SK-N-SH (cell line): ENCODE measurements around the gene HRH1.

ENCODE experiments used
- CTCF ChIP-seq: fragments of 200-600 bp; sonication (generic); IDR thresholded peaks from 2 replicates; pipeline ENCODE4 v1.6.1; 2017; ENCODE audit warnings: antibody characterized with exemption, mild to moderate bottlenecking, moderate library complexity
- ELF1 ChIP-seq: IDR thresholded peaks from 2 replicates; pipeline ENCODE4 v1.4.0; 2012
- EP300 ChIP-seq, 2 experiments: IDR thresholded peaks; 2 replicates each; pipeline versions ENCODE4 v1.4.0 to v1.6.1; 2012; ENCODE audit warnings: borderline replicate concordance in 1 of 2, low read depth in 1 of 2, low read length in 1 of 2
- FOXJ3 ChIP-seq: sonication (generic); formaldehyde crosslinking; IDR thresholded peaks from 2 replicates; pipeline ENCODE4 v1.5.1; 2020; ENCODE audit warnings: mild to moderate bottlenecking, missing genetic modification reagents
- GABPA ChIP-seq: IDR thresholded peaks from 2 replicates; pipeline ENCODE4 v1.4.0; 2012; ENCODE audit warnings: low read depth, mild to moderate bottlenecking
- MXI1 ChIP-seq: IDR thresholded peaks from 2 replicates; pipeline ENCODE4 v1.6.1; 2012; ENCODE audit warnings: mild to moderate bottlenecking, low read depth, low read length, improper control_type of control experiment
- RCOR1 ChIP-seq: fragments of 150-350 bp; IDR thresholded peaks from 2 replicates; pipeline ENCODE4 v1.6.1; 2017; ENCODE audit warnings: antibody characterized with exemption, low read length
- RFX5 ChIP-seq: IDR thresholded peaks from 2 replicates; pipeline ENCODE4 v1.6.1; 2012; ENCODE audit warnings: mild to moderate bottlenecking, improper control_type of control experiment, low read length
- TAF1 ChIP-seq: IDR thresholded peaks from 2 replicates; pipeline ENCODE4 v1.6.1; 2012; ENCODE audit warnings: low read depth, mild to moderate bottlenecking, low read length, moderate library complexity, borderline replicate concordance

- TF ChIP-seq CTCF (no peak), FOXJ3 (CRISPR knock-in tag) (no peak), TAF1 (no peak), MXI1 (no peak), RCOR1 (no peak), RFX5 (no peak), GABPA (no peak), EP300 (IDR thresholded peaks at IDR 0.05; ENCODE audit: borderline replicate concordance in 1 of 2, low read depth in 1 of 2, low read length in 1 of 2) (no peak), ELF1 (no peak)
These were observed 135.6 kb downstream of the HRH1 start for GRCh38 chr3:11289864-11290263.
